ENCODE measurements around the gene NANOS3. TPM values are rescaled to one million over a fixed set of nuclear protein-coding genes. Genes with fewer than 3 reads are reported as not detected.

NANOS3 gene
- total and polyA plus RNA-seq, 2 donors = 1.4 to 2.6 TPM

DNA sequence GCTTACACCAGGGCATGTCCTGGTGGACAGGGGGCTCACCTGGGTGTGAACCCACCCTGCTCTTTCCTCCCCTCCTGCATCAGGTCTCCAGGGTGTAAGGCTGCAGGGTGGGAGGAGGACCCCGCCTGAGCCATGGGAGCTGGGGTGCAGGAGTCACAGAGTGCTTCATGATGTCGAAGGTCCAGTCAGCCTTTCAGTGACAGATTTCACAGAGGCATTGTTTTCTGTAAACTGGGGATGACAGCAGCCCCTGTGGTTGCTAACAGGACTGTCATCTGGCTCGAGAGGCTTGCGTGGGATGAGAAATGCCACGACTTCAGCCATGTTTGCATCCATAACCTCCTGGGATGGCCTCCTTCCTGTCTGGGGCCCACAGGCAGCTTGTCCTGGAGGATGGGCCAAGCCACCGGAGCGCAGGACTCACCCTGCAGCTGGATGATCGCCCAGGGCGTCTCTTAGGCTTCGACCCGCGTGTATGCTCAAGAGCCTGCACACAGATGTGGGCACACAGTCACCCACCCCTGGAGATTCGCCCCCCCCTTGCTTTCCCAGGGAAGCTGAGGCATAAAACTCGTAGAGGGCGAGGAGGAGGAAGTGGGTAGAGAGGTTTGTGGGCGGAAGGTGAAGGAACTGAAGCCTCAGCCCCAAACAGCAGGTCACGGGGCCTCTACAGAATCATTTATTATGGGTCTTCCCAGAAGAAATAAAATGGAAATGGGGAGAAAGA is 4.9 kb downstream of the NANOS3 start:
- no peaks in the 10 kb centered on the region for H3K36me3 ChIP-seq (ENCODE audit: control insufficient read depth in 2 of 2, insufficient read depth in 2 of 2, low read length in 1 of 2)
- H3K27me3 ChIP-seq (ENCODE audit: control insufficient read depth in 2 of 2, insufficient read depth in 1 of 2, low read length in 1 of 2) = peaks cover 0 to 10% of the 10 kb centered on the region in 2 donors
- peak in 3 of 9 donors; percentile 49 to 83 (median 64) for DNase-seq (ENCODE audit: low read depth in 6 of 9, low spot score in 9 of 9)
- peaks cover 0 to 5% of the 10 kb centered on the region in 2 donors for H3K9me3 ChIP-seq (ENCODE audit: control insufficient read depth in 2 of 2, insufficient read depth in 1 of 2, low read length in 1 of 2)
- H3K27ac ChIP-seq (ENCODE audit: low read depth in 1 of 2, low read length in 1 of 2) = peak overlapping the region; percentile 46 to 61
- 5% methylated on average over 17 of the region's 17 CpGs for WGBS
- peaks cover 51 to 64% of the 10 kb centered on the region in 2 donors for H3K4me1 ChIP-seq (ENCODE audit: control insufficient read depth in 2 of 2, insufficient read depth in 2 of 2, low read length in 2 of 2)
- H3K4me3 ChIP-seq (ENCODE audit: low read length in 2 of 2) = no peak overlapping the region

DNA sequence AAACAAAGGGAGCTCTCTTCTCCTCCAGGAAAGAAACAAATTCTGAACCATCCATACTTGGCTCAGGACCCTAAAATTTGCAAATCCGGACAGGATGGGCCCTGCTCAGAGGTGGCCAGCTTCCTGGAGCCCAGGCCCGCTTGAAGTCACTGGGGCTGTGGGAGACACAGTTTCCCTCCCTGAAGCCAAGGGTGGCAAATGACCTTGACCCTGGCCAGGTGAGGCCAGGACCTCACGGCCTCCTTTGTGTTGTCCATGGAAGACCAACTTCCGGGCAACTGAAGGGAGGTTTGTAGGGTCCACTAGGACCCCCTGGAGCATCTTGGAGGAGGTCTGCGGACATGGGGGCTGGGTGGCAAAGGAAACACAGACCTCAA is 5.5 kb downstream of the NANOS3 start:
- no peak for DNase-seq (ENCODE audit: low read depth in 6 of 9, low spot score in 9 of 9)
- Histone ChIP-seq H3K4me3 (ENCODE audit: low read length in 2 of 2) (no peak overlapping the region), H3K27me3 (ENCODE audit: control insufficient read depth in 2 of 2, insufficient read depth in 1 of 2, low read length in 1 of 2) (peaks cover 0 to 13% of the 10 kb centered on the region in 2 donors), H3K27ac (ENCODE audit: low read depth in 1 of 2, low read length in 1 of 2) (peak overlapping the region; percentile 3 to 61), H3K36me3 (ENCODE audit: control insufficient read depth in 2 of 2, insufficient read depth in 2 of 2, low read length in 1 of 2) (no peaks in the 10 kb centered on the region), H3K4me1 (ENCODE audit: control insufficient read depth in 2 of 2, insufficient read depth in 2 of 2, low read length in 2 of 2) (peaks cover 51 to 69% of the 10 kb centered on the region in 2 donors), H3K9me3 (ENCODE audit: control insufficient read depth in 2 of 2, insufficient read depth in 1 of 2, low read length in 1 of 2) (peaks cover 0 to 5% of the 10 kb centered on the region in 2 donors)
- WGBS = 71% methylated on average over 5 of the region's 5 CpGs

DNA sequence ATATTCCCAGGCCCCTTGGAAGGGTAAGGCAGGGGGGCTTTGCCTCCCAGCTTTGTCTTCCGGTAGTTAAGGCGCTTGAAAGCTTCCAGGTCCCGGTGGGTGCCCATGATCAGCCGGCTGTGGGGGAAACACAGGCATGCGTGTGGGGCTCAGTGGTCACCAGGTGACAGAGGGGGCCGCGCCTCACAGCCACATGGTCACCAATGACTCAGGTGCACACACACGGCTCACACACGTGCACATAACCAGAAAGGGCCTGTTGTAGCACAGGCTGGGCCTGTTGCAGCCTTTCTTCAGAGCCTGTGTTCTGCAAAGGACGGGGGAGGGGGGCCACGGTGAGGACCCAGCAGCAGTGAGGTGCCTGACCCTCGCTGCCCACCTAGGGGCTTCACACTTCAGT is 5.9 kb downstream of the NANOS3 start:
- no peaks in the 10 kb centered on the region for H3K36me3 ChIP-seq (ENCODE audit: control insufficient read depth in 2 of 2, insufficient read depth in 2 of 2, low read length in 1 of 2)
- WGBS = 43% methylated on average over 12 of the region's 12 CpGs
- peak in 1 of 9 donors; percentile 64 for DNase-seq (ENCODE audit: low read depth in 6 of 9, low spot score in 9 of 9)
- no peak overlapping the region for H3K4me3 ChIP-seq (ENCODE audit: low read length in 2 of 2)
- H3K27ac ChIP-seq (ENCODE audit: low read depth in 1 of 2, low read length in 1 of 2) = peak overlapping the region; percentile 33 to 61
- peaks cover 0 to 13% of the 10 kb centered on the region in 2 donors for H3K27me3 ChIP-seq (ENCODE audit: control insufficient read depth in 2 of 2, insufficient read depth in 1 of 2, low read length in 1 of 2)
- H3K9me3 ChIP-seq (ENCODE audit: control insufficient read depth in 2 of 2, insufficient read depth in 1 of 2, low read length in 1 of 2) = peaks cover 0 to 5% of the 10 kb centered on the region in 2 donors
- H3K4me1 ChIP-seq (ENCODE audit: control insufficient read depth in 2 of 2, insufficient read depth in 2 of 2, low read length in 2 of 2) = peaks cover 51 to 69% of the 10 kb centered on the region in 2 donors

DNA sequence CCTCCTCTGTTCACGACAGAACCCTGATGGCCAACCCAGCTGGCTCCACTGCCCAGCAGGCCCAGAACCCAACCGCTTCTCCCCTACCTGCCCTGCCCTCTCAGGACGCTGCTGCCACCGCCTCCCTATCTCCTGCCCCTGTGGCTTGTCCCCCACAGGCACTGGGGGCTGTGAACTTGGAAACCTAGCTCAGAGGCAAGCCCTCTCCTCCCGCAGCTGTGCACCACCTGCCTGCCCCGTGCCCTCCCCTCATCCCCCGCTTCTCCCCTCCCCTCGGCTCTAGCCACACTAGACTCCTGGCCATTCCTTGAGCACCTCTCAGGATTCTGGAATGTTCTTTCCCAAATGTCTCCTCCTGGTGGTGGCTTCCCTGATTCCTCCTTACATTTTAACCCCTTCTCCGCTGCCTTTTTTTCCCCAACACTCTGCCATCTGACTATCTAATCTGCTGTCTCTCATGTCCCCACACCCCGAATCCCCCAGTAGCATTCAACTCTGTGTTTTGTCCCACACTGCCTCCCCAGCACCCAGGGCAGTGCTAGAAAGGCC is 6.7 kb downstream of the NANOS3 start:
- peaks cover 0 to 5% of the 10 kb centered on the region in 2 donors for H3K9me3 ChIP-seq (ENCODE audit: control insufficient read depth in 2 of 2, insufficient read depth in 1 of 2, low read length in 1 of 2)
- H3K4me1 ChIP-seq (ENCODE audit: control insufficient read depth in 2 of 2, insufficient read depth in 2 of 2, low read length in 2 of 2) = peaks cover 51 to 69% of the 10 kb centered on the region in 2 donors
- DNase-seq (ENCODE audit: low read depth in 6 of 9, low spot score in 9 of 9) = peak in 3 of 9 donors; percentile 45 to 80 (median 61)
- H3K27ac ChIP-seq (ENCODE audit: low read depth in 1 of 2, low read length in 1 of 2) = peak overlapping the region in 1 of 2 donors; percentile 61
- WGBS = 30% methylated on average over 10 of the region's 10 CpGs
- peaks cover 0 to 13% of the 10 kb centered on the region in 2 donors for H3K27me3 ChIP-seq (ENCODE audit: control insufficient read depth in 2 of 2, insufficient read depth in 1 of 2, low read length in 1 of 2)
- H3K4me3 ChIP-seq (ENCODE audit: low read length in 2 of 2) = no peak overlapping the region
- H3K36me3 ChIP-seq (ENCODE audit: control insufficient read depth in 2 of 2, insufficient read depth in 2 of 2, low read length in 1 of 2) = no peaks in the 10 kb centered on the region

DNA sequence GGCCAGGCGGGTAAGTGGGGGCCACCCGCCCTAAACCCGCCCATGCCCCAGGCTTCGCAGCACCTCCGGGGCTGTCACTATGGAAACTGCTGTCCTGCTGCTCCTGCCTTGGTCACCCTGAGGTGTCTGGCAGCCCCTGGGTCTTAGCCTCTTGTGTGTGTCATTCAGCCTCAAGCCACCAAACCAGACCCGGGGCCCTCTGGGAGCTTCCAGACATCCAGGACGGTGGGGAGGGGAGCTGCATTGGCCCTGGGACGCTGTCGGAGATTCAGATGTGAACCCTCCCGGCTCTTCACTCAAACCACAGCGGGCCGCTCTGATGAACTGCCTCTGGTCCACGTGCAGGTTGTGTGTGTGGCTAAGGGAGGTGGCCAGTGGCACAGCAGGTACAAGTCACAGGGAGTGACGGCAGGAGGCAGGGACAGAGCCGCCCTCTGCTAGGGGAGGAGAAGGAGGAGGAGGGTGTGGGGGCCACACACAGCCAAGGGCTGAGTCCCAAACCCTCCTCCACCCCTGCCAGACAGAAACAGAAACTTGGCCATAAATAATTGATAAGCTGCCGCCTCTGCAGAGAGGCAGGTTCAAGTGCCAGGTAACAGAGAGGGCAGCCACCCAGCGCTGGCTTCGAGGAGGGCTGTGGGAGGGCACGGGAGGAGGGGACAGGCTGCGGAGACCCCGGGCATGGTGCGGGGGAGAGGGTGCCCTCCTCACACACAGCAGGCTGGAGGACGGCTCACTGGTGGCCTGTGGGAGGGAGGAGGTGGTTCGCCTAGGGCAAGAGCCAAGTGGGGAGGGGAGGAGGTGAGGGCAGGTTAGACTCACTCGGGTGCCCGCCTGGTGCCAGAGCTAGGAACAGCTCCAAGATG is 8.0 kb downstream of the NANOS3 start:
- peaks cover 0 to 2% of the 10 kb centered on the region in 2 donors for H3K9me3 ChIP-seq (ENCODE audit: control insufficient read depth in 2 of 2, insufficient read depth in 1 of 2, low read length in 1 of 2)
- peaks cover 50 to 66% of the 10 kb centered on the region in 2 donors for H3K4me1 ChIP-seq (ENCODE audit: control insufficient read depth in 2 of 2, insufficient read depth in 2 of 2, low read length in 2 of 2)
- DNase-seq (ENCODE audit: low read depth in 6 of 9, low spot score in 9 of 9) = peak in 1 of 9 donors; percentile 40
- WGBS = 68% methylated on average over 26 of the region's 26 CpGs
- H3K4me3 ChIP-seq (ENCODE audit: low read length in 2 of 2) = no peak overlapping the region
- H3K27me3 ChIP-seq (ENCODE audit: control insufficient read depth in 2 of 2, insufficient read depth in 1 of 2, low read length in 1 of 2) = peaks cover 0 to 13% of the 10 kb centered on the region in 2 donors
- no peak overlapping the region for H3K27ac ChIP-seq (ENCODE audit: low read depth in 1 of 2, low read length in 1 of 2)
- H3K36me3 ChIP-seq (ENCODE audit: control insufficient read depth in 2 of 2, insufficient read depth in 2 of 2, low read length in 1 of 2) = no peaks in the 10 kb centered on the region

DNA sequence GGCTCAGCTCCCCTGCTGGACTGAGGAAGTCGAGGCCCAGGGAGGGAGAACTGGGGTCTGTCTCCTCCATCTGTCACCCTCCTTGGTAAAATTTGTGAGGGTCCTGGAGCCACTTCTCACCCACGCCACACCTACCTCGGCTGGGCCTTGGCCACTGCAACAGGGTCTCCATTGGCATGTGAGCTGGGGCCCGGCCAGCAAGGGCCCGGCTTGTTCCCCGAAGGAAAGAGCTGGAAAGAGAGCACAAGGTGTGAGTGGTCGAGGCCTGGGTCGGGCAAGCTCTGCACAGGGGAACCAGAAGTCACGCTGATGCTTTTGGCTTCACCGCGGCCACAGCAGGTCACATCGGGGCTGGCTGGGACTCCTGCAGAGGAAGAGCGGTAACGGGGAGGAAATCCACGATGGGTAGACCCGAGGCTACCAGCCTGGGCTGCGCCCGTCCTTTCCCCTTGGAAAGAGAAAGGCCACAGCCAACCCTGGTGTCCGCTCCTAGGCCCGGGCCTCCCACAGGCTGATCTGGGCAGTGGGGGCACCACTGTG is 9.0 kb downstream of the NANOS3 start:
- 56% methylated on average over 20 of the region's 20 CpGs for WGBS
- Histone ChIP-seq H3K9me3 (ENCODE audit: control insufficient read depth in 2 of 2, insufficient read depth in 1 of 2, low read length in 1 of 2) (peaks cover 0 to 2% of the 10 kb centered on the region in 2 donors), H3K27me3 (ENCODE audit: control insufficient read depth in 2 of 2, insufficient read depth in 1 of 2, low read length in 1 of 2) (peaks cover 0 to 13% of the 10 kb centered on the region in 2 donors), H3K4me1 (ENCODE audit: control insufficient read depth in 2 of 2, insufficient read depth in 2 of 2, low read length in 2 of 2) (peaks cover 43 to 58% of the 10 kb centered on the region in 2 donors), H3K36me3 (ENCODE audit: control insufficient read depth in 2 of 2, insufficient read depth in 2 of 2, low read length in 1 of 2) (no peaks in the 10 kb centered on the region), H3K27ac (ENCODE audit: low read depth in 1 of 2, low read length in 1 of 2) (no peak overlapping the region), H3K4me3 (ENCODE audit: low read length in 2 of 2) (no peak overlapping the region)
- no peak for DNase-seq (ENCODE audit: low read depth in 6 of 9, low spot score in 9 of 9)

DNA sequence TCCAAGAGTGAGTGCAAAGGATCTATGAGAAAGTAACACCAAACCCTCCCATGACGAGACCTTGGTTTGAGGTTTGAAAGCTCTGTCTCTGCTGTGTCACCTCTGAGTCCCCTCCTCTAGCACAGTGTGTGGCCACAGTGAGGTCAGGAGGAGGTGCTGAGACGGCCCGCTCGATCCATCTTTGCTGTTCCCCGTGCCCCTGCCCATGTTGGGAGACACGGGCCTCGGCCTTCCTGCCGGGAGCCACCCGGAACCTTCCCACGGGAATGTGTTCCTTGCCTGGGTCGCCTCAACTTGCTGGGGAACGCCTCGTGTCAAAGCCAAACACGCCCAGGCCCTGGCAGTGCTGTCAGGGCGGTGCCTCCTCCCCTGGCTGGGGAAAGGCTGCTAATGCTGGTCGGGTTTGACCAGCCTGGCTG is 10.1 kb downstream of the NANOS3 start:
- Histone ChIP-seq H3K4me3 (ENCODE audit: low read length in 2 of 2) (no peak overlapping the region), H3K36me3 (ENCODE audit: control insufficient read depth in 2 of 2, insufficient read depth in 2 of 2, low read length in 1 of 2) (no peaks in the 10 kb centered on the region), H3K4me1 (ENCODE audit: control insufficient read depth in 2 of 2, insufficient read depth in 2 of 2, low read length in 2 of 2) (peaks cover 31 to 47% of the 10 kb centered on the region in 2 donors), H3K9me3 (ENCODE audit: control insufficient read depth in 2 of 2, insufficient read depth in 1 of 2, low read length in 1 of 2) (peaks cover 0 to 2% of the 10 kb centered on the region in 2 donors), H3K27me3 (ENCODE audit: control insufficient read depth in 2 of 2, insufficient read depth in 1 of 2, low read length in 1 of 2) (peaks cover 0 to 13% of the 10 kb centered on the region in 2 donors), H3K27ac (ENCODE audit: low read depth in 1 of 2, low read length in 1 of 2) (peak overlapping the region in 1 of 2 donors; percentile 31)
- DNase-seq (ENCODE audit: low read depth in 6 of 9, low spot score in 9 of 9) = no peak
- WGBS = 83% methylated on average over 16 of the region's 16 CpGs

DNA sequence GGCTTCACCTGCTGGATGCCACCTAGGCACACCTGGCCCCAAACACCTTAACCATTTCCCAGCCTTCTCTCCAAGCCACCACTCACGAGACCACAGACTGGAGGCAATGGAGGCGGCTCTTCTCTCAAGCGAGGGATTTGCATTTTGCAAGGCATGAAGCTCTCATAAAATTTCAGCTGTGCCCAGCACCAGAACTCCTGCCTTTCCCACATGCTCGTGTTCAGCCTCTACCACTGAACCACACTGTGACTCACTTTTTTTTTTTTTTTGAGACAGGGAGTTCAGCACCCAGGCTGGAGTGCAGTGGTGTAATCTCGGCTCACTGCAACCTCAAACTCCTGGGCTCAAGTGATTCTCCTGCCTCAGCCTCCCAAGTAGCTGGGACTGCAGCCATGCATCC is 10.6 kb downstream of the NANOS3 start:
- Histone ChIP-seq H3K4me1 (ENCODE audit: control insufficient read depth in 2 of 2, insufficient read depth in 2 of 2, low read length in 2 of 2) (peaks cover 27 to 42% of the 10 kb centered on the region in 2 donors), H3K36me3 (ENCODE audit: control insufficient read depth in 2 of 2, insufficient read depth in 2 of 2, low read length in 1 of 2) (no peaks in the 10 kb centered on the region), H3K9me3 (ENCODE audit: control insufficient read depth in 2 of 2, insufficient read depth in 1 of 2, low read length in 1 of 2) (peaks cover 0 to 2% of the 10 kb centered on the region in 2 donors), H3K4me3 (ENCODE audit: low read length in 2 of 2) (no peak overlapping the region), H3K27me3 (ENCODE audit: control insufficient read depth in 2 of 2, insufficient read depth in 1 of 2, low read length in 1 of 2) (peaks cover 0 to 13% of the 10 kb centered on the region in 2 donors), H3K27ac (ENCODE audit: low read depth in 1 of 2, low read length in 1 of 2) (no peak overlapping the region)
- WGBS = 53% methylated on average over 5 of the region's 5 CpGs
- no peak for DNase-seq (ENCODE audit: low read depth in 6 of 9, low spot score in 9 of 9)

Measured in thymus (tissue), 11 donors.